ENCODE measurements around the gene IFT25. TPM values are rescaled to one million over a fixed set of nuclear protein-coding genes. Genes with fewer than 3 reads are reported as not detected.

Gene IFT25
- polyA plus RNA-seq, 1 donor from 2014 or later, result 106 TPM

DNA sequence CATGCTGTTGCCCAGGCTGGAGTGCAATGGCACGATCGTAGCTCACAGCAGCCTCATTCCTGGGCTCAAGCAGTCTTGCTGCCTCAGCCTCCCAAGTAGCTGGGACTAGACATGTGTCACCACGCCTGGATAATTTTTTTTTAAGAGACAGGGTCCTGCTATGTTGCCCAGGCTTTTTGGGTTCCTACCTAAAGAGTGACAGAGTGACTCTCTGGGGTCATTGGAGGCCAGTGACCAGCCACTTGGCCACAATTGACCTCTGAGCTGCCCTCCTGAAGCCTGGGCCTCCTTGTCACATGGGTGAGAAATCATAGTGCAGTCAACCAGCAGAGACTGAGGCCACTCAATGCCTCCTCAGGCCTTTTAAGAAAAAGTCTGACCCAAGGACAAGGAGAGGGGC is 45.8 kb downstream of the IFT25 start:
- no peaks in the 10 kb centered on the region for H3F3A ChIP-seq (ENCODE audit: insufficient read depth, low read length, poor library complexity, severe bottlenecking)
- no peak for TF ChIP-seq RAD21 (conservative IDR thresholded peaks at IDR 0.05)
- no peak for TF ChIP-seq MXI1 (conservative IDR thresholded peaks at IDR 0.05; ENCODE audit: poor library complexity, severe bottlenecking)
- no peak for TF ChIP-seq SMC3 (conservative IDR thresholded peaks at IDR 0.05; ENCODE audit: poor library complexity)
- no peak for TF ChIP-seq POLR2AphosphoS5 (IDR thresholded peaks at IDR 0.05)
- no peak for TF ChIP-seq EZH2 (IDR thresholded peaks at IDR 0.05; ENCODE audit: borderline replicate concordance, insufficient read depth, low read length, poor library complexity, severe bottlenecking)
- TF ChIP-seq CTCF (IDR thresholded peaks at IDR 0.05; ENCODE audit: poor library complexity, severe bottlenecking), result no peak
- TF ChIP-seq, protein P1, sequence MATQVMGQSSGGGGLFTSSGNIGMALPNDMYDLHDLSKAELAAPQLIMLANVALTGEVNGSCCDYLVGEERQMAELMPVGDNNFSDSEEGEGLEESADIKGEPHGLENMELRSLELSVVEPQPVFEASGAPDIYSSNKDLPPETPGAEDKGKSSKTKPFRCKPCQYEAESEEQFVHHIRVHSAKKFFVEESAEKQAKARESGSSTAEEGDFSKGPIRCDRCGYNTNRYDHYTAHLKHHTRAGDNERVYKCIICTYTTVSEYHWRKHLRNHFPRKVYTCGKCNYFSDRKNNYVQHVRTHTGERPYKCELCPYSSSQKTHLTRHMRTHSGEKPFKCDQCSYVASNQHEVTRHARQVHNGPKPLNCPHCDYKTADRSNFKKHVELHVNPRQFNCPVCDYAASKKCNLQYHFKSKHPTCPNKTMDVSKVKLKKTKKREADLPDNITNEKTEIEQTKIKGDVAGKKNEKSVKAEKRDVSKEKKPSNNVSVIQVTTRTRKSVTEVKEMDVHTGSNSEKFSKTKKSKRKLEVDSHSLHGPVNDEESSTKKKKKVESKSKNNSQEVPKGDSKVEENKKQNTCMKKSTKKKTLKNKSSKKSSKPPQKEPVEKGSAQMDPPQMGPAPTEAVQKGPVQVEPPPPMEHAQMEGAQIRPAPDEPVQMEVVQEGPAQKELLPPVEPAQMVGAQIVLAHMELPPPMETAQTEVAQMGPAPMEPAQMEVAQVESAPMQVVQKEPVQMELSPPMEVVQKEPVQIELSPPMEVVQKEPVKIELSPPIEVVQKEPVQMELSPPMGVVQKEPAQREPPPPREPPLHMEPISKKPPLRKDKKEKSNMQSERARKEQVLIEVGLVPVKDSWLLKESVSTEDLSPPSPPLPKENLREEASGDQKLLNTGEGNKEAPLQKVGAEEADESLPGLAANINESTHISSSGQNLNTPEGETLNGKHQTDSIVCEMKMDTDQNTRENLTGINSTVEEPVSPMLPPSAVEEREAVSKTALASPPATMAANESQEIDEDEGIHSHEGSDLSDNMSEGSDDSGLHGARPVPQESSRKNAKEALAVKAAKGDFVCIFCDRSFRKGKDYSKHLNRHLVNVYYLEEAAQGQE (IDR thresholded peaks at IDR 0.05; ENCODE audit: borderline replicate concordance), result no peak
- TF ChIP-seq EP300 (conservative IDR thresholded peaks at IDR 0.05; ENCODE audit: poor library complexity, severe bottlenecking), result no peak
- TF ChIP-seq TAF1 (IDR thresholded peaks at IDR 0.05; ENCODE audit: low read depth), result no peak

DNA sequence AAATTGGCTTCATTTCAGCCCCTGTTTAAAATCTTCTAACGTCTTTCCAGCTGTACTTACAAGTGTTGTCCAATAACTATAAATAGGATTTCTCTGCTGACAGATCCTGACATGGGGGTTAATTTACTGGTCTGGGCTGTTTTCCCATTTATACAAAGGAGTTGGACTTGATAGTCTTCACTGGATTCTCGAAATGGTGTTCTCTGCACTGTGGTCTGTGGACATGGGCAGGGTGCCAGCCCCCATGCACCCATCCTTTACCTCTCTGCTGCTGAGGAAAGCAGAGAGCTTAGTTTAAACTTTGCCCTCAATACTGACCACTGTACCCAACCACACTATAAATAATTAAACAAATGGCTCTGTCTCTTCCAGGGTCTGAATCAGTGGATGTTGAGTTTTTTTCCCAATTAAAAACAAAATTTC is 46.3 kb downstream of the IFT25 start:
- H3K79me2 ChIP-seq (replicated peaks; ENCODE audit: insufficient read depth, low read length), result no peaks in the 10 kb centered on the region
- H3K9me2 ChIP-seq (ENCODE audit: insufficient read depth, low read length), result no peaks in the 10 kb centered on the region
- H3K9ac ChIP-seq (ENCODE audit: low read length), result no peak overlapping the region
- H3K36me3 ChIP-seq (ENCODE audit: insufficient read depth, low read length), result no peaks in the 10 kb centered on the region
- H3F3A ChIP-seq (ENCODE audit: insufficient read depth, low read length, poor library complexity, severe bottlenecking), result no peaks in the 10 kb centered on the region
- H3K4me3 ChIP-seq (ENCODE audit: low read length), result no peak overlapping the region
- H3K27ac ChIP-seq (ENCODE audit: low read length), result no peak overlapping the region
- H4K20me1 ChIP-seq (ENCODE audit: insufficient read depth), result no peaks in the 10 kb centered on the region
- no peak overlapping the region for H3K4me2 ChIP-seq (ENCODE audit: low read length)
- no peaks in the 10 kb centered on the region for H3K27me3 ChIP-seq (ENCODE audit: insufficient read depth, low read depth, low read length)
- H2AFZ ChIP-seq (ENCODE audit: low read depth, low read length), result no peak overlapping the region
- H3K9me3 ChIP-seq (ENCODE audit: low read length), result no peaks in the 10 kb centered on the region
- no peak for TF ChIP-seq EZH2 (IDR thresholded peaks at IDR 0.05; ENCODE audit: borderline replicate concordance, insufficient read depth, low read length, poor library complexity, severe bottlenecking)
- no peak for TF ChIP-seq TAF1 (IDR thresholded peaks at IDR 0.05; ENCODE audit: low read depth)
- TF ChIP-seq, protein P1 (IDR thresholded peaks at IDR 0.05; ENCODE audit: borderline replicate concordance), result no peak
- TF ChIP-seq SMC3 (conservative IDR thresholded peaks at IDR 0.05; ENCODE audit: poor library complexity), result no peak

More for the DNA sequence above, 45.8 kb downstream of the IFT25 start:
- H3K27me3 ChIP-seq (ENCODE audit: insufficient read depth, low read depth, low read length), result no peaks in the 10 kb centered on the region
- no peaks in the 10 kb centered on the region for H3K9me2 ChIP-seq (ENCODE audit: insufficient read depth, low read length)
- H3K9me3 ChIP-seq (ENCODE audit: low read length), result no peaks in the 10 kb centered on the region
- no peaks in the 10 kb centered on the region for H3K79me2 ChIP-seq (replicated peaks; ENCODE audit: insufficient read depth, low read length)
- H2AFZ ChIP-seq (ENCODE audit: low read depth, low read length), result no peak overlapping the region
- H3K36me3 ChIP-seq (ENCODE audit: insufficient read depth, low read length), result no peaks in the 10 kb centered on the region
- no peak overlapping the region for H3K4me3 ChIP-seq (ENCODE audit: low read length)
- no peak overlapping the region for H3K27ac ChIP-seq (ENCODE audit: low read length)
- H3K9ac ChIP-seq (ENCODE audit: low read length), result no peak overlapping the region
- no peaks in the 10 kb centered on the region for H4K20me1 ChIP-seq (ENCODE audit: insufficient read depth)
- no peak overlapping the region for H3K4me2 ChIP-seq (ENCODE audit: low read length)

Data from neural cell (in vitro differentiated cells).